Brain microvascular endothelial cell (primary cell): Measurements from ENCODE around the gene ANO8.
A peak's percentile ranks its signal among the peaks of the same experiment; 100 is the strongest.

Experiments used
- DNase-seq: peaks from one replicate; pipeline ENCODE4 v3.0.0-alpha.2; 2020
- H3K27ac ChIP-seq: fragments of 250-450 bp; sonication (Bioruptor Pico); 2 replicates; pipeline ENCODE4 v1.5.1; 2020; ENCODE audit warnings: mild to moderate bottlenecking, moderate library complexity
- H3K27me3 ChIP-seq: fragments of 250-450 bp; sonication (Bioruptor Pico); replicated peaks from 2 replicates; pipeline ENCODE4 v1.5.1; 2020; ENCODE audit warnings: mild to moderate bottlenecking
- H3K36me3 ChIP-seq: fragments of 250-450 bp; sonication (Bioruptor Pico); replicated peaks from 2 replicates; pipeline ENCODE4 v1.5.1; 2020; ENCODE audit warnings: mild to moderate bottlenecking
- H3K4me3 ChIP-seq: 2 replicates; pipeline ENCODE4 v1.5.1; 2011; ENCODE audit warnings: low read depth, mild to moderate bottlenecking, control low read depth, low read length, moderate library complexity
- CTCF ChIP-seq: IDR thresholded peaks from 2 replicates; pipeline ENCODE4 v1.5.1; 2011; ENCODE audit warnings: low read depth, mild to moderate bottlenecking, moderate library complexity, low read length, control low read depth, inconsistent platforms; ENCODE audit errors: missing control alignments
- in situ Hi-C: cut with HindIII; loops from 2 replicates; pipeline ENCODE4 v1.10.0; 2017; ENCODE audit warnings: low sequenced_read_pairs, low pct_ligation_motif_present

ANO8 gene

GRCh38 chr19:17358395-17358794 lies 23.7 kb upstream of the ANO8 start:
- TF ChIP-seq CTCF, result no peak
- in situ Hi-C loops, result no loop called here
- Histone ChIP-seq H3K36me3 (no peaks in the 10 kb centered on the region), H3K4me3 (no peak overlapping the region), H3K27me3 (no peaks in the 10 kb centered on the region), H3K27ac (no peak overlapping the region)
- peak; percentile 66 for DNase-seq

- no peak overlapping the region for H3K4me3 ChIP-seq
- TF ChIP-seq CTCF, result no peak
- peak overlapping the region; percentile 8 for H3K27ac ChIP-seq
- no peaks in the 10 kb centered on the region for H3K36me3 ChIP-seq
- no peak for DNase-seq
- in situ Hi-C loops, result no loop called here
- H3K27me3 ChIP-seq, result no peaks in the 10 kb centered on the region
These were observed 23.1 kb upstream of the ANO8 start for GRCh38 chr19:17357724-17358123.

- no peak for TF ChIP-seq CTCF
These were observed 22.5 kb upstream of the ANO8 start for GRCh38 chr19:17357078-17357666.

GRCh38 chr19:17353386-17353785 lies 18.7 kb upstream of the ANO8 start:
- Histone ChIP-seq H3K27me3 (no peaks in the 10 kb centered on the region), H3K27ac (no peak overlapping the region)
- in situ Hi-C loops, result no loop called here

More at GRCh38 chr19:17357078-17357666, 22.5 kb upstream of the ANO8 start:
- H3K27me3 ChIP-seq, result no peaks in the 10 kb centered on the region
- in situ Hi-C loops, result no loop called here
- H3K36me3 ChIP-seq, result no peaks in the 10 kb centered on the region
- H3K4me3 ChIP-seq, result no peak overlapping the region
- no peak for DNase-seq
- H3K27ac ChIP-seq, result no peak overlapping the region

GRCh38 chr19:17352608-17353280 lies 18.1 kb upstream of the ANO8 start:
- Histone ChIP-seq H3K27ac (no peak overlapping the region), H3K27me3 (no peaks in the 10 kb centered on the region), H3K36me3 (no peaks in the 10 kb centered on the region), H3K4me3 (no peak overlapping the region)
- in situ Hi-C loops, result no loop called here
- no peak for TF ChIP-seq CTCF
- no peak for DNase-seq

More at GRCh38 chr19:17353386-17353785, 18.7 kb upstream of the ANO8 start:
- no peaks in the 10 kb centered on the region for H3K36me3 ChIP-seq
- TF ChIP-seq CTCF, result no peak
- no peak for DNase-seq
- H3K4me3 ChIP-seq, result no peak overlapping the region

- H3K4me3 ChIP-seq, result no peak overlapping the region
- no peak for TF ChIP-seq CTCF
- no peak overlapping the region for H3K27ac ChIP-seq
- DNase-seq, result no peak
- in situ Hi-C loops, result no loop called here
- H3K27me3 ChIP-seq, result no peaks in the 10 kb centered on the region
- H3K36me3 ChIP-seq, result no peaks in the 10 kb centered on the region
These were observed 17.3 kb upstream of the ANO8 start for GRCh38 chr19:17351815-17352435.
